SKM-1 treated with dmso at 0.1 percent for 144 hours (cell line): ENCODE measurements around the gene EMILIN2.

ENCODE experiments used
- DNase-seq: peaks from one replicate; lab custom pipeline; 2025; ENCODE audit not compliant: unreplicated experiment; lab: John Stamatoyannopoulos, UW

The EMILIN2 gene

GRCh38 chr18:2872095-2872494 is 25.3 kb downstream of the EMILIN2 start:
- no peak for DNase-seq

GRCh38 chr18:2874765-2875164 is 28.0 kb downstream of the EMILIN2 start:
- DNase-seq, result no peak

- DNase-seq, result no peak
Measured at GRCh38 chr18:2878656-2879330, 32.0 kb downstream of the EMILIN2 start.

GRCh38 chr18:2879889-2880288 is 33.1 kb downstream of the EMILIN2 start:
- DNase-seq, result no peak

GRCh38 chr18:2880473-2880872 is 33.7 kb downstream of the EMILIN2 start:
- DNase-seq, result no peak

- DNase-seq, result no peak
Measured at GRCh38 chr18:2881088-2881839, 34.5 kb downstream of the EMILIN2 start.

GRCh38 chr18:2881840-2882195 is 35.0 kb downstream of the EMILIN2 start:
- DNase-seq, result no peak

- no peak for DNase-seq
Measured at GRCh38 chr18:2882201-2882600, 35.4 kb downstream of the EMILIN2 start.

- peak; percentile 20 for DNase-seq
Measured at GRCh38 chr18:2883076-2883735, 36.4 kb downstream of the EMILIN2 start.

- DNase-seq, result no peak
Measured at GRCh38 chr18:2884706-2885285, 38.0 kb downstream of the EMILIN2 start.

GRCh38 chr18:2887470-2887869 is 40.7 kb downstream of the EMILIN2 start:
- no peak for DNase-seq

GRCh38 chr18:2889761-2890192 is 43.0 kb downstream of the EMILIN2 start:
- DNase-seq, result no peak

GRCh38 chr18:2890606-2891005 is 43.8 kb downstream of the EMILIN2 start:
- DNase-seq, result no peak

GRCh38 chr18:2891526-2892431 is 45.0 kb downstream of the EMILIN2 start:
- DNase-seq, result no peak

GRCh38 chr18:2893056-2893455 is 46.2 kb downstream of the EMILIN2 start:
- DNase-seq, result no peak

GRCh38 chr18:2893676-2894075 is 46.9 kb downstream of the EMILIN2 start:
- no peak for DNase-seq

GRCh38 chr18:2894131-2894840 is 47.5 kb downstream of the EMILIN2 start:
- DNase-seq, result no peak

- no peak for DNase-seq
Measured at GRCh38 chr18:2894841-2895370, 48.1 kb downstream of the EMILIN2 start.

GRCh38 chr18:2895391-2895790 is 48.6 kb downstream of the EMILIN2 start:
- DNase-seq, result no peak

GRCh38 chr18:2896990-2897389 is 50.2 kb downstream of the EMILIN2 start:
- DNase-seq, result no peak
